CD4-positive, alpha-beta T cell treated with Interleukin-6 at 100 ng/mL for 8 hours (primary cell): Measurements from ENCODE around the gene DHX58.

Experiments used
- DNase-seq: peaks from one replicate; pipeline ENCODE4 v3.0.0-alpha.2; 2020; ENCODE audit warnings: mixed read lengths, low spot score

Gene DHX58

DNA sequence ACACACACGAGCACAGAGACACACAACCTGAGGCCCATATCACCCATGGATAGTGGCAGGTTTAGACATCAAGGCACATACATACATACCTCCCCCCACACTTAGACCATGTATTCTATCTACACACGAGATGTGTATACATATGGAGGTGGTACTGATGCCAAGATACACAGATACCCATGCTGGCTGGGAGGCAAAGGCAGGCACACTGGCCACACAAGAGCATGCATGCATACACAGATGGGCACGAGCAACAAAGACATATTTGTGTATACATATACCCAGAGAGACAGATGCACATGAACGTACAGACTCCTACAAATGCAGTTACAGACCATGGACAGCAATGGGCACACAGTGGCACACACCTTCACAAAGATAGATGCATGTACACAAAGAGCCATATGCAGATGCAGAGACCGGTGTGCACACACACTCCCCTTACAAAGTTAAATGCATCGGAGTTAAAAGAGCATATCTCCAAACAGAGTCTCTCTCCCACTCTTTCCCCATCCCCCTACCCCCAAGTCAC, 60.1 kb downstream of the DHX58 start:
- no peak for DNase-seq

DNA sequence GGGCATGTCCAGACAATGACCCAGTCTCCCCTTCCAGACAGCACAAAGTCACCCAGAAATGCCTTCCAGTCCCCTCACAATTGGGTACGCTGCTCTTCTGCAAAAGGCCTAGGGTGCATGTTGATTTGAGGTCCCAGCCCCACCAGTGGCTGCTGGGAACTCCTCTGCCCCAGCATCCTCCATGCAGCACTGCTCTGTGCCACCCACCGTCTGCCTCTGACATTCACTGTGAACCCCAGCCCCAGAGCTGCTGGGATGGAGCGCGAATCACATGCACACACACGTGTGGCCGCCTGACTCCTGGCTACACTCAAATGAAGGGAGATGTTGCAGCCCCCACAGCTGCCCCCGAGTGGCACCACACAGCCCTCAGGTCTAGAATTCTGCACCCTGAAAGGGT, 60.9 kb downstream of the DHX58 start:
- no peak for DNase-seq
